ENCODE results near the gene CES3.

CES3 gene

GRCh38 chr16:66937725-66938337 lies 23.2 kb upstream of the CES3 start:
- TF ChIP-seq EZH2phosphoT487 (IDR thresholded peaks at IDR 0.05; ENCODE audit: low read length) (no peak), CTCF (IDR thresholded peaks at IDR 0.05; ENCODE audit: low read length) (no peak), EZH2 (optimal IDR thresholded peaks at IDR 0.05; ENCODE audit: low read depth, low read length) (no peak)
- no peaks in the 10 kb centered on the region for H3K27me3 ChIP-seq (replicated peaks; ENCODE audit: insufficient read depth, low read length)
- no peak for DNase-seq
- no peaks in the 10 kb centered on the region for H3K9me3 ChIP-seq (replicated peaks; ENCODE audit: insufficient read depth, low read length)
- H3K9me2 ChIP-seq (replicated peaks; ENCODE audit: insufficient read depth, low read length): no peaks in the 10 kb centered on the region
- peaks cover 35% of the 10 kb centered on the region for H3K79me2 ChIP-seq (ENCODE audit: low read length)
- H4K20me1 ChIP-seq (ENCODE audit: insufficient read depth, low read length): no peaks in the 10 kb centered on the region
- no peaks in the 10 kb centered on the region for H3F3A ChIP-seq (ENCODE audit: insufficient read depth, low read length)
- H3K36me3 ChIP-seq (replicated peaks; ENCODE audit: insufficient read depth, low read length): no peaks in the 10 kb centered on the region
- H3K27ac ChIP-seq (ENCODE audit: low read length): no peak overlapping the region
- H2AFZ ChIP-seq (ENCODE audit: low read length): no peak overlapping the region
- H3K4me2 ChIP-seq (ENCODE audit: low read depth, low read length): no peak overlapping the region
- no peak overlapping the region for H3K4me3 ChIP-seq (ENCODE audit: low read length)
- H3K4me1 ChIP-seq (ENCODE audit: low read length): 0 out of 2 replicates have a peak, but pooled peaks cover 4% of the 10 kb centered on the region
- no peak overlapping the region for H3K9ac ChIP-seq (ENCODE audit: low read length)

- H3K27me3 ChIP-seq (replicated peaks; ENCODE audit: insufficient read depth, low read length): no peaks in the 10 kb centered on the region
- no peaks in the 10 kb centered on the region for H3K36me3 ChIP-seq (replicated peaks; ENCODE audit: insufficient read depth, low read length)
- H3K9ac ChIP-seq (ENCODE audit: low read length): no peak overlapping the region
- no peaks in the 10 kb centered on the region for H3K9me3 ChIP-seq (replicated peaks; ENCODE audit: insufficient read depth, low read length)
- peaks cover 21% of the 10 kb centered on the region for H3K79me2 ChIP-seq (ENCODE audit: low read length)
- no peak for DNase-seq
- H3K4me1 ChIP-seq (ENCODE audit: low read length): no peaks in the 10 kb centered on the region
- no peak for TF ChIP-seq CTCF (IDR thresholded peaks at IDR 0.05; ENCODE audit: low read length)
- no peak for TF ChIP-seq EZH2phosphoT487 (IDR thresholded peaks at IDR 0.05; ENCODE audit: low read length)
- no peak for TF ChIP-seq EZH2 (optimal IDR thresholded peaks at IDR 0.05; ENCODE audit: low read depth, low read length)
- H3K4me2 ChIP-seq (ENCODE audit: low read depth, low read length): no peak overlapping the region
- no peak overlapping the region for H3K4me3 ChIP-seq (ENCODE audit: low read length)
- no peaks in the 10 kb centered on the region for H3K9me2 ChIP-seq (replicated peaks; ENCODE audit: insufficient read depth, low read length)
- H2AFZ ChIP-seq (ENCODE audit: low read length): no peak overlapping the region
- H4K20me1 ChIP-seq (ENCODE audit: insufficient read depth, low read length): no peaks in the 10 kb centered on the region
- H3K27ac ChIP-seq (ENCODE audit: low read length): no peak overlapping the region
- no peaks in the 10 kb centered on the region for H3F3A ChIP-seq (ENCODE audit: insufficient read depth, low read length)
These were observed 21.7 kb upstream of the CES3 start for GRCh38 chr16:66939366-66939765.

GRCh38 chr16:66940236-66940635 lies 20.8 kb upstream of the CES3 start:
- H3K27me3 ChIP-seq (replicated peaks; ENCODE audit: insufficient read depth, low read length): no peaks in the 10 kb centered on the region
- H3K9ac ChIP-seq (ENCODE audit: low read length): no peak overlapping the region
- H3K9me3 ChIP-seq (replicated peaks; ENCODE audit: insufficient read depth, low read length): no peaks in the 10 kb centered on the region
- TF ChIP-seq CTCF (IDR thresholded peaks at IDR 0.05; ENCODE audit: low read length): no peak
- TF ChIP-seq EZH2phosphoT487 (IDR thresholded peaks at IDR 0.05; ENCODE audit: low read length): no peak
- TF ChIP-seq EZH2 (optimal IDR thresholded peaks at IDR 0.05; ENCODE audit: low read depth, low read length): no peak
- peaks cover 13% of the 10 kb centered on the region for H3K79me2 ChIP-seq (ENCODE audit: low read length)
- H3K36me3 ChIP-seq (replicated peaks; ENCODE audit: insufficient read depth, low read length): no peaks in the 10 kb centered on the region
- no peak overlapping the region for H3K4me2 ChIP-seq (ENCODE audit: low read depth, low read length)
- no peak overlapping the region for H3K4me3 ChIP-seq (ENCODE audit: low read length)
- H3K4me1 ChIP-seq (ENCODE audit: low read length): no peaks in the 10 kb centered on the region
- H3K27ac ChIP-seq (ENCODE audit: low read length): no peak overlapping the region
- H4K20me1 ChIP-seq (ENCODE audit: insufficient read depth, low read length): no peaks in the 10 kb centered on the region
- no peak overlapping the region for H2AFZ ChIP-seq (ENCODE audit: low read length)
- no peaks in the 10 kb centered on the region for H3K9me2 ChIP-seq (replicated peaks; ENCODE audit: insufficient read depth, low read length)
- DNase-seq: no peak
- no peaks in the 10 kb centered on the region for H3F3A ChIP-seq (ENCODE audit: insufficient read depth, low read length)

All from MM.1S (cell line).